ENCODE data around the gene CAMKMT.
"Not testable (repeated sequence)": the region's sequence is repeated elsewhere in the genome, so short reads cannot be mapped to it uniquely, and the experiment has no call there.

CAMKMT gene

GRCh38 chr2:44559108-44559507, 197.4 kb downstream of the CAMKMT start:
- DNase-seq, result no peak

GRCh38 chr2:44560352-44560751, 198.6 kb downstream of the CAMKMT start:
- DNase-seq, result no peak

GRCh38 chr2:44560941-44561340, 199.2 kb downstream of the CAMKMT start:
- no peak for DNase-seq

GRCh38 chr2:44562737-44563136, 201.0 kb downstream of the CAMKMT start:
- DNase-seq, result no peak

GRCh38 chr2:44564752-44565151, 203.0 kb downstream of the CAMKMT start:
- no peak for DNase-seq

GRCh38 chr2:44566059-44566458, 204.3 kb downstream of the CAMKMT start:
- DNase-seq, result no peak

- no peak for DNase-seq
Observed at GRCh38 chr2:44569491-44569890, 207.7 kb downstream of the CAMKMT start.

- DNase-seq, result no peak
Observed at GRCh38 chr2:44570271-44570670, 208.5 kb downstream of the CAMKMT start.

GRCh38 chr2:44570777-44571176, 209.0 kb downstream of the CAMKMT start:
- no peak for DNase-seq

GRCh38 chr2:44572196-44572900, 210.6 kb downstream of the CAMKMT start:
- no peak for DNase-seq

GRCh38 chr2:44573996-44574395, 212.2 kb downstream of the CAMKMT start:
- no peak for DNase-seq

GRCh38 chr2:44578471-44579093, 216.8 kb downstream of the CAMKMT start:
- DNase-seq, result no peak

GRCh38 chr2:44579115-44579836, 217.5 kb downstream of the CAMKMT start:
- no peak for DNase-seq

- no peak for DNase-seq
Observed at GRCh38 chr2:44579837-44580230, 218.1 kb downstream of the CAMKMT start.

- no peak for DNase-seq
Observed at GRCh38 chr2:44580875-44581515, 219.2 kb downstream of the CAMKMT start.

GRCh38 chr2:44582363-44583008, 220.7 kb downstream of the CAMKMT start:
- DNase-seq, result no peak

GRCh38 chr2:44595615-44596014, 233.9 kb downstream of the CAMKMT start:
- DNase-seq, result not testable (repeated sequence)

- no peak for DNase-seq
Observed at GRCh38 chr2:44596537-44597320, 235.0 kb downstream of the CAMKMT start.

- DNase-seq, result no peak
Observed at GRCh38 chr2:44598330-44599119, 236.8 kb downstream of the CAMKMT start.

- DNase-seq, result no peak
Observed at GRCh38 chr2:44599130-44599529, 237.4 kb downstream of the CAMKMT start.

GRCh38 chr2:44602446-44602845, 240.7 kb downstream of the CAMKMT start:
- DNase-seq, result no peak

Data from SHP77 (cell line).